ENCODE results near the gene RELB.

RELB gene

DNA sequence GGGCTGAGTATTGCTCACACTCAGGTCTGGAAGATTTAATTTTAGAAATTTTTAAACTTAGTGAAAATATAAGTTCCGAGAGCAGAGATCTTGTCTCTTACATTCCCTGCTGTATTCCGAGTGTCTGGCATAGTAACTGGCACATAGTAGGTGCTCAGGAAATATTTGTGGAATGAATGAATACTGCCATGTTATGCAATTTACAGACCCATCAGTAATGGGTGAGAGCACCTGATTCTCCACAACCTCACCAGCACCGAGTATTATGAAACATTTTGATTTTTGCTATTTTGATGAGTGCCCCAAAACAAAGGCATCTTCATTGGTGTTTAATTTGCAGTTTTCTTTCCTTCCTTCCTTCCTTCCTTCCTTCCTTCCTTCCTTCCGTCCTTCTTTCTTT is 21.8 kb downstream of the RELB start:
- no peak for DNase-seq

DNA sequence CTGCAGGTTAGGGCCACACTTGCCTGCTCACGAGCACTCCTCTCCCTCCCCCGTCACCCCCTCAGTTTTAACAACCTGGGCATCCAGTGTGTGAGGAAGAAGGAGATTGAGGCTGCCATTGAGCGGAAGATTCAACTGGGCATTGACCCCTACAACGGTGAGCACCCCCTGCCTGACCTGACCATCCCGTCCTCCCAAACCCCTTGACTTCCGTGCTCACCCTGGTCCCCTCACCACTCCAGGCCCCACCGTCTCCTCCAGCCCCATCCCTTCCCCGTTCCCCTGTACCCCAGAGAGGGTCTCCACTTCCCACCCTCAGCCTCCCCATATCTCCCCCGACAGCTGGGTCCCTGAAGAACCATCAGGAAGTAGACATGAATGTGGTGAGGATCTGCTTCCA is 24.0 kb downstream of the RELB start:
- no peak for DNase-seq

DNA sequence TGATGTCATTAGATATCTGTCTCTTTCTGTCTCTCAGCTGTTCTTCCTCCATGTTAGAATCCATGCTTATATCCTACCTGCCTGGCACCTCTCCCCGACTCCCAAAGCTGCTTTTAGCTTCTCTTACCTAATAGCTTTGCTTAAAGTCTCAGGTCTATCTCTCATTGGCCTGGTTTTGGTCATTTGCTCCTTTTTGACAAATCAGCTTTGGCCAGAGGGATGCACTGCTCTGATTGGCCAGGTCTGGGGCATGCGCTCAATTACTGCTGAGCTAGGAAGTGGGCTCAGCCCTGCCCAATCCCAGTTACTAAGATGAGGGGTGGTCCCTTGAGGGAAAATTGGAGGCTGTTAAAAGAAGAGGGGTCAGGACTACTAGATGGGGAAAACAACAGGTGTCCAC is 26.1 kb downstream of the RELB start:
- DNase-seq: no peak

DNA sequence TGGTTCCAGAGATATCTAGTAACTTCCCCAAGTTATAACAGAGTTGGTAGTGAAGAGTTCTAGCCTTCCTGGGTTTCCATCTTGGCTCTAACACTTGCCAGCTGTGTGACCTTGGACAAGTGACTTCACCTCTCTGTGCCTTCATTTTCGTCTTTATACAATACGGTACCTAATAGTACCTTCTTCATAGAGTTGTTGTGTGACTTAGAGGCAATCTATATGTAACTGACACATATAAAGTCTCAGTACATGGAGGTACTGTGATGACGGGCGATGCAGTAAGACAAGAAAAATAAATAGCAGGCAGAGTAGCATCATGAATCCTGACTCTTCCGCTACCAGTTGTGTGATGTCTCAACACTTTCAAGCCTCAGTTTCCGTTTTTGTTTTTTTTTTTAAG is 29.6 kb downstream of the RELB start:
- DNase-seq: no peak

DNA sequence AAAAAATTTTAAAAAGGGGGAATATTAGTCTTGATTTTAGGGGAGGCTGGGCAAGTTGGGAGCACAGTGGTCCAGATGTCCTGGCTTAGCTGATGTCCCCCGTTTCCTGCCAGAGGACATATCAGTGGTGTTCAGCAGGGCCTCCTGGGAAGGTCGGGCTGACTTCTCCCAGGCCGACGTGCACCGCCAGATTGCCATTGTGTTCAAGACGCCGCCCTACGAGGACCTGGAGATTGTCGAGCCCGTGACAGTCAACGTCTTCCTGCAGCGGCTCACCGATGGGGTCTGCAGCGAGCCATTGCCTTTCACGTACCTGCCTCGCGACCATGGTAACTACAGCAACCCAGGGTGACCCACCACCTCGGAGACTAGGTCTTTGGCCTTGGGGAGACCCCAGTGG is 31.2 kb downstream of the RELB start:
- no peak for DNase-seq

DNA sequence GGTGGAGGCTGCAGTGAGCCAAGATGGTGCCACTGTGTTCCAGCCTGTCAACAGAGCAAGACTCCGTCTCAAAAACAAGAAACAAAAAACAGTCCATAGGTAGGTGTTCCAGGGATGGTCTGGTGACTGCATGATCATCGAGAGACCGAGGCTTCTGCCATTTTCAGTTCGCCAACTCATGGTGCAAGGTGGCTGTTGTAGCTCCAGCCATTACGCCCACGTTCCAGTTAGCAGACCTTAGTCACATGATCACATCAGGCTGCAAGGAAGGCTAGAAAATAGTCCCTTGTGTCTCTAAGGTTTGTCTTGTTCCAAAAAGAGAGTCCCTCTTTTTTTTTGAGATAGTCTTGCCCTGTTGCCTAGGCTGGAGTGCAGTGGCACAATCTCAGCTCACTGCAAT is 34.5 kb downstream of the RELB start:
- no peak for DNase-seq

DNA sequence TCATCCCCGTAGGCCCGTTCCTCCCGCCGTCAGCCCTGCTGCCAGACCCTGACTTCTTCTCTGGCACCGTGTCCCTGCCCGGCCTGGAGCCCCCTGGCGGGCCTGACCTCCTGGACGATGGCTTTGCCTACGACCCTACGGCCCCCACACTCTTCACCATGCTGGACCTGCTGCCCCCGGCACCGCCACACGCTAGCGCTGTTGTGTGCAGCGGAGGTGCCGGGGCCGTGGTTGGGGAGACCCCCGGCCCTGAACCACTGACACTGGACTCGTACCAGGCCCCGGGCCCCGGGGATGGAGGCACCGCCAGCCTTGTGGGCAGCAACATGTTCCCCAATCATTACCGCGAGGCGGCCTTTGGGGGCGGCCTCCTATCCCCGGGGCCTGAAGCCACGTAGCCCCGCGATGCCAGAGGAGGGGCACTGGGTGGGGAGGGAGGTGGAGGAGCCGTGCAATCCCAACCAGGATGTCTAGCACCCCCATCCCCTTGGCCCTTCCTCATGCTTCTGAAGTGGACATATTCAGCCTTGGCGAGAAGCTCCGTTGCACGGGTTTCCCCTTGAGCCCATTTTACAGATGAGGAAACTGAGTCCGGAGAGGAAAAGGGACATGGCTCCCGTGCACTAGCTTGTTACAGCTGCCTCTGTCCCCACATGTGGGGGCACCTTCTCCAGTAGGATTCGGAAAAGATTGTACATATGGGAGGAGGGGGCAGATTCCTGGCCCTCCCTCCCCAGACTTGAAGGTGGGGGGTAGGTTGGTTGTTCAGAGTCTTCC is 36.3 kb downstream of the RELB start:
- no peak for DNase-seq

DNA sequence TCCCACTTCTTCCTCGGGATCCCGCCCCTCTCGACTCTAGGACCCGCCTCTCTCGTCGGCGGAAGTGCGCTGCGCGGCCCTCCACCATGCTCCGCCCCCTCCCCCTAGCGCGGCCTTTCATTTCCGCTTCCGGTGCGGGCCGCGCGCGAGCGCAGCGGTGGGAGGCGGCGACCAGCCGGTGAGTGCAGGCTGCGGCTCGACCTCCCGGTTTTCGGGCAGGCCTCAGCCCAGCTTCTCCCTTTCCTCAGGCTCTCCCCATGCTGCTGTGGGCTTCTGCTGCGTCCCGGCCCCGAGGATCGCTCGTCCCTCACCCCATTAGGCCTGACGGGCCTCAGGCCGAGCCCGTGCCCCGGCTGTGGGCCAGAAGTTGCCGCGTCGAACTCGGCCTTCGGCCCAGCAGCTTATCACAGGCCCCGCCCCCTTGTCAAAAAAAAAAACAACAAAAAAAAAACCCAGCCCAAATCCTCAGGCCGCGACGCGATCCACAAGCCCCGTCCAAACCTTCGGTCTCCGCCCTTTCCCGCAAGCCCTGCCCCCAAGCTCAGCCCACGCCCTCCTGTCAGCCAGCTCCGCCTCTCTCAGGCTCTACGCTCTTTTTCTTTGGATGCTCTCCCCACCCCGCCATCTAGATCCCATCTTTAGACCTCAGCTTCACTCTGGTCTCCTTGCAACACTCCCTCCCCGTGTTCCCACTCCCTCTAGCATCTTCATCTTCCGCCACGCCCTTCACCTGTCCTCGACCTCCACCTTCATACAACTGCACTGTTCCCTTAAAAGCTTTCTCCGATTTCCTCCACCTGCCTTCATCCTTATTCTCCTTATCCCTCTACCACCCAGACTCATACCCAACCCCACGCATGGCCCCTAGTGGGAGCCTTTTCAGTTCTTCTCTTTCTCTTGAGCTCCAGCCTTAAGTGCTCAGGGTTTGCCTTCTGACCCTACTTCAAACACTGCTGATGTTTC is 37.9 kb downstream of the RELB start, which contains the start of gene CLASRP:
Gene CLASRP, plus strand, starts transcription at position 115 of the 963 bp plus-strand sequence. CDS start 1,168 bp downstream, outside the sequence.
- DNase-seq: peak; percentile 60

DNA sequence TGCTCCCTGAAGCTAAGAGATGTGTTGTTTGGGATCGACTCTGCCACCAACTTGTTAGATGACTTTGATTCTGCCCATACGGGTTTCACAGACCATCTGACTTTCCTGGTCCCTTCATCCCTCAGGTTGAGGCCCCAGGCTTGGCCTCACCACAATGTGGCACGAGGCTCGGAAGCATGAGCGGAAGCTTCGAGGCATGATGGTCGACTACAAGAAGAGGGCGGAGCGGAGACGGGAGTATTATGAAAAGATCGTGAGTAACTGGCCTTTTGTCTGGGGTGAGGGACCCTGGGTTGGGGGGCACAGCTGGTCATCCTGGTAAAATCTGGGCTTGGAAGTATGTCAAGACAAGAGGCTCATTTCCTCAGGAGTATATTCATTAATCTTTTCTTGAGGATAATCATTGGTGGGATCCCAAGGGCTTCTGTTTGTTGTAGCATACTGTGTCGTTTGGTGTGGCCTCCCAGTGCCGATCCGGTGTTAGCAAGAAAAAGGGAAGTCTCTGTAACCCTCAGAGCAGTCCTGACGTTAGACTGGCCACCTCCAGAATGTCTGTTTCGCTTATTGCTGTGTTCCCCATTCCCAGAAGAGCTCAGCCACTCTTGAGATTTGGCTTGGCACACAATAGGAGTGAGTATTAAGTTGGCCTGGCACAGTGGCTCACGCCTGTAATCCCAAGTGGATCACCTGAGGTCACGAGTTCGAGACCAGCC is 39.0 kb downstream of the RELB start:
- DNase-seq: no peak

DNA sequence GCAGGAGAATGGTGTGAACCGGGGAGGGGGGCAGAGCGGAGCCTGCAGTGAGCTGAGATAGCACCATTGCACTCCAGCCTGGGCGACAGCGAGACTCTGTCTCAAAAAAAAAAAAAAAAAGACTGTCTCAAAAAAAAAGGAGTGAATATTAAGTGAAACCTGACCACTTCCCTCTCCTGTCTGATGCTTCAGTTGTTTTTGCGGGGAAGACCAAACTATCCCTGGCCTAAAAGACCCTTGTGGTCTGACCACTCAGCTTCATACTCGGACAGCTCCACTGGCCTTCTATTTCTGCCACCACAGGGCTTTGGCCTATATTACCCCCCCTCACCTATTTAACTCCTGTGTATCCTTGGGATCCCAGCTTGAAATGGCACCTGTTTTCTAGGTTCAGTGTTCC is 39.9 kb downstream of the RELB start:
- DNase-seq: no peak

DNA sequence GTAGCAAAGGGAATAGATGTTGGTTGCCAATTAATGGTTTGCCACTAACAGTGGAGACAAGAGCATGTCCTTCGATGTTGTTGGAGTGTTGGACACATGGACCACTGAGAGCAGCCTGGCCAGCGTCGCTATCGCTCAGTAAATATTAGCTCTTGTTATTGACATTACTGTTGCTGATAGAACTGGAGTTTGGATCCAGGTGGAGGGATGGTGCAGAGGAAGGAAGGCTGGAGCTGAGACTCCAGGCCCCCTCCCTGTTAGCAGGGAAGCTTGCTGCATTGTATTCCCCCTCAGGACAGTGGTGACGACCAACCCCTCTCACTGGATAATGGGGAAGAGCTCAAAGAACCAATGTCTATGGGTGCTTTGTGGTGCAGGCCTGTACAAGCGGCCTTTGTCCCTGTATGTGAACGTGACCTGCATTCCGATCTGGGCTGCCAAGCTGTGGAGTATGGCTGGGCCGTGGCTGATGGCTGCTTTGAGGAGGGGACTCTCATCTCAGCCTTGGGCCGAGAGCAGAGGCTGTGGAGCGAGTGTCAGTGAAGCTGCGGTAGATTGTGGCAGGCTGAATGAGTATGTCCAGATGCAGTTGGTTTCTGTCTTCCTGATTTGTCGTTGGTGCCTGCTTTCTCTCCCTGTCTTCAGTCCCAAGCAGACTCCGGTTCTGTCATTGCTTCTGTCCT is 44.5 kb downstream of the RELB start:
- no peak for DNase-seq

DNA sequence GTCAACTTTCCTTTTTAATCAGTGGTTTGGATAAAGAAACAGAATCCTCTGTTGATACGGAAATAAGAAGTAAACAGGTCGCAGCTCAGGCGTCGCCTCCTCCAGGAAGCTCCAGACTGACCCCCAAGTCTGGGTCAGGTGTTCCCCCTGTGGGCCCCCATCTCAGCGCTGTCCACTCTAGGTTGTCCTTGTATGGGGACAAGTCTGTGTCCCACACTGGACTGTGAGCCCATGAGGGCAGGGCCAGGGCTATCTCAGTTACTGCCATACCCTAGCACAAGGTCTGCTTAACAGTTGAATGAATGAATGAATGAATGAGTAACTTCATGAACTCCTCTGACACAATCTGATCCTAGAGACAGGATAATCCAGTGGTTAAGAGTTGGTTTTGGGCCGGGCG is 45.1 kb downstream of the RELB start:
- no peak for DNase-seq

DNA sequence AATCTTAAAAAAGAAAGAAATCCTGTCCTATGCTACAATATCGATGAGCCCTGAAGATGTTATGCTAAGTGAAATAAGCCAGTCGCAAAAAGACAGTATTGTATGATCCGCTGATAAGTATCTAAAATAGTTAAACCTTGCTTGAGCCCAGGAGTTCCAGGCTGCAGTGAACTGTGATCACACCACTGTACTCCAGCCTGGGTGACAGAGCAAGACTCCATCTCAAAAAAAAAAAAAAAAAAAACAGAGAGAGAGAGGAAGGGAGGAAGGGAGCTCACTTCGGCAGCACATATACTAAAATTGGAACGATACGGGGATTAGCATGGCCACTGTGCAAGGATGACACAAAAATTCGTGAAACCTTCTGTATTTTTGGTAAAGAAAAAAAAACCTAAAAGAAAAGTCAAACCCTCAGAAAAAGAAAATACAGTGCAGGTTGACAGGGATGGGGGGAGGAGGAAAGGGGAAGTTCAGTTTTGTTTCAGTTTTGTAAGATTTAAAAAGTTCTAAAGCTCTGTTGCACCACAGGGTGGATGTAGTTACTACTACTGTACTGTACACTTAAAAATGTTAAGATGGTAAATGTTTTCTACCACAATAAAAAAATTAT is 46.0 kb downstream of the RELB start:
- no peak for DNase-seq

DNA sequence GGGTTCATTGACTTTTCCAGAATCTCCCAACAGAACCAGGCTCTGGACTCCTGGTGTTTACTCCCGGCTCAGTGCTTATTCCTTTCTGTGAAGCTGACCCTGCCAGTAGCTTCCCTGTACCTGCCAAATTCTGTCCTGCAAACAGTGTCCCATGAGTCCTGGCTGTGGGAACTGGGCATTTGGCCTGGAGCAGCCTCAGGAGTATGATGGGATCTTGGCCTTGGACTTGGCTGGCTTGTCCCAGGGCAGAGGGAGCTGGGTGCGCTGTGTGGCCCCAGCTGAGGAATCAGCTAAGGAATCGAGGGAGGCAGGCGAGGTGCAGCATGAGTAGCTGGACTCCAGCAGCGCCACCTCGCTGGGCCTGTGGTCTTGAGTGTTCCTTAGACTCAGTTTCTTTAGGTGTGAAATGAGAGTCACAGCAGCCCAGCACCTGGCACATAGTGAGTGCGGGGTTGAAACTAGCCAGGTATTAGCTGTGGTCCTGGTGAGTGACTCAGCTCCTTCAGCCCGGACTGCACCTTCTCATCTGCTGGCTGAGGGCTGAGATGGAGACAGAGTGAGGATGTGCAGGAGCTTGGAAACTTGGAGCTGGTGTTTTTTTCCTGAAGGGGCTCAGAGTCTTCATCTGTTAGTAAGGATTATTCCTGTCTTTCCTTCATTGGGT is 47.9 kb downstream of the RELB start:
- DNase-seq: no peak

DNA sequence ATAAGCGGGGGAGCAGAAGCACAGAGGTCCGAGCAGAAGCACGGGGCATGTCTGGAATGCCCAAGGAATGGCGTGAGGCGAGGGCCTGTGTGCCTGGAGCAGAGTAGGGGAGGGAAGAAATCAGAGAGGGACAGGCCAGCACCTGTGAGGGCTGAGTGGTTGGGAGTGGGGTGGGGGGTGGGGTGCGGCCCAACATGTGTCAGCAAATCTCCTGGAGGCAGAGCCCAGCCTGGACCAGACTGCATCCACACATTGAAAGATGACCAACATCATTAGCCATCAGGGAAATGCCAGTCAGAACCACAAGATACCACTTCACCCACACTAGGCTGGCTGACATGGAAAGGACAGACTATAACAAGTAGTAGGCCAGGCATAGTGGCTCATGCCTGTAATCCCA is 48.8 kb downstream of the RELB start:
- no peak for DNase-seq

DNA sequence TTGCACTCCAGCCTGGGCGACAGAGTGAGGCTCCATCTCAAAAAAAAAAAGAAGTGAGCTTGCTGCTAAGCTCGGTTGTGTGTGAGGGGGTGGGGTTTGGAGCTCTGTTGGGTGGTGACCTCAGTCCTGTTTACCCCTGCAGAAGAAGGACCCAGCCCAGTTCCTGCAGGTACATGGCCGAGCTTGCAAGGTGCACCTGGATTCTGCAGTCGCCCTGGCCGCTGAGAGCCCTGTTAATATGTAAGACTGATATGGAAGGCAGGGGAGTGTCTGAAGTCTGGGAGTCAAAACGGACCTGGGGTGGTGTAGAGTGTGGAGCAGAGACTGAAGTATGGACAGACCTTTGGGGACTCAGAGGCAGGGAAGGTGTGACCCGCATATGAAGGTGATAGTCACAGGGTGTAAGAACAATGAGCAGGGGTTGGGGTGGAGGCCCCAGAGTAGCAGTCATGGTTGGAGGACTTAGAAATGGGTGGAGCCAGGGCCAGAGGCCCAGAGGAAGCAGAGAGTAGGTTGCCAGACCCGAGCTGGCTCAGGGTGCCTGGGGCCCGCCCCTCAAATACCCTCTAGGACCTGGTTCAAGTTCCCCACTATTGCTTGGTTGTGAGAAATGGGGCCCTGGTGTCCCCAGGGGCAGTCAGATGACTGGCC is 50.8 kb downstream of the RELB start:
- DNase-seq: no peak

DNA sequence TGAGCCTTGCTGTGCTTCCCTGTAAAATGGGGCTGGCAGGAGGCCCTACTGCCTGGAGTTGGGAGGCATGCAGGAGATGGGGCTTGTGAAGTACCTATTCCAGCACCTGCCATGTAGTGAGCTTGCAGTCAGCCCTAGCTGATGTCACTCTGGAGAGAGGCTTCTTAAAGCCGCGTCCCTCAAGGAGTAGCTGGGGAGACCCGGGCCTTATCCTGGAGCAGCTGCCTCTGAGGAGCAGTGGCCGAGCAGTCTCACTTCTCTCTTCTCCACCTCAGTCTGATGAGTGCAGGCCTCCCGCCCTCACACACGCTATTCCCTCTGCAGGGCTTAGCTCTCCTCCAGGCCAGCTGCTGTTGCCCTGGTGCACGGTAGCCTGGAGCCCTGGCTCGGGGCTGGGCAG is 55.6 kb downstream of the RELB start:
- DNase-seq: no peak

DNA sequence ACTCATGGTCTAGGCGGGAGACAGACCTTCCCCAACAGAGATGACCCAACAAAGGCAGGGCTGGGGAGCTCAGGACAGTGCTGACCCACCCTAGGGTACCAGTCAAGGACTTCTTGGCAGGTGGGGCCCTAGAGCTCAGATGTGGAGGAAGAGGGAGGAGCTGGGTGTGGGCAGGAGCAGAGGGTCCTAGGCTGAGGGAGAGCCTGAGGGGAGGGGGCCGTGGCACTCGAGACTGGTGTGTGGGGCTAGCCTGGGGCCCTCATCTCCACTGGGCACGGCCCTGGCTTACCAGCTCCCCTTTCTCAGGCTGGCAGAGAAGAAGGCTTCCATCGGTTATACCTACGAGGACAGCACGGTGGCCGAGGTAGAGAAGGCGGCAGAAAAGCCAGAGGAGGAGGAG is 56.2 kb downstream of the RELB start:
- DNase-seq: no peak

DNA sequence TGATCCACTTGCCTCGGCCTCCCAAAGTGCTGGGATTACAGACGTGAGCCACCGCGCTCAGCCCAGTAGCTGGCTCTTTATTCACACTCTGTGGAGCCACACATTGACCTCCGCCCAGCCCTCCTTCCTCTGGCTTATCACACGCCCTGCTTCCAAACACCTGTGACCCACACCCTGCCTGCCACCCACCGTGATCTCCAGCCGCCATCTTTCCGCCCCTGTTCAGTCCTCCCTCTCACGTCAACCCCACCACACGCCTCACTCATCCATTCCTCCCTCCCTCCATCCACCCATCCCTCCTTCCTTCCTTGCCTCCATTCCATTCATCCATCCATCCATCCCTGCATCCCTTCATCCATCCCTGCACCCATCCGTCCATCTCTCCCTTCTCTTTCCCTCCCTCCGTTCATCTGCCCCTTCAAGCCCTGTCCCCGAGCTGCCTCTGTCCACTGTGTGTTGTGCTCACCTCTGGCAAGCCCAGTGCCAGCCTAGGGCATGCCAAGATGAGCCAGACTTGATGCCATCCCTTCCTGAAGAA is 57.4 kb downstream of the RELB start:
- no peak for DNase-seq

DNA sequence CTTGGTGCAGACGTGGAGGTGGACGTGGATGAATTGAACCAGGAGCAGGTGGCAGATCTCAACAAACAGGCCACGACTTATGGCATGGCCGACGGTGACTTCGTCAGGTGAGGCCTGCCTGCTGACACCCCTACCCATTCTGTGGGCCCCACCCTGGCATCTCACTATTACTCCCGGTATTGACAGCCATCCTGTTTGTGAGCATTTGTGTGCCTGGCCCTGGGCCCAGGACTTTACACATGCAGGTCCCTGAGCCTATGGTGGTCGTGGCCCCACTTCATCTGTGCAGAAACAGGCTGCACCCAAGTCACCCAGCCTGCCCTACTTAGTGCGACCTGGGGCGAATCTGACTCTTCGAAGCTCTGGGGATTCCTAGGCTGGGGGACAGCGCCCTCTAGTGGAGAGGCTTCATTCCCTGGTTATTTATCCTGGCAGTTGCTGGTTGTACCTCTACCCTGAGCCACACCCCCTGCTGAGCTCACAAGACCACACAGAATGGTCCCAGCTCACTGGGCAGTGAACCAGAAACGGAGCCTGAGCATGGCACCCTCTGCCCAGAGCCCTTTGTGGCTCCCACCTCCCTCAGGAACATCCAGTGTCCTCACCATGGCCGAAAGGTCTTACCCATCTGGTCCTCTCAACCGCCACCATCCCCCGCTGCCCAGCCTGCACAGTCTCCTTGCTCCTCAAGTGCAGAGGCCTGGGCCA is 58.1 kb downstream of the RELB start:
- peak; percentile 44 for DNase-seq

Measured in NCI-H526 treated with DMSO at 0.1 percent for 48 hours (cell line).